ENCODE results near the gene BPIFB6.

The BPIFB6 gene, protein sequence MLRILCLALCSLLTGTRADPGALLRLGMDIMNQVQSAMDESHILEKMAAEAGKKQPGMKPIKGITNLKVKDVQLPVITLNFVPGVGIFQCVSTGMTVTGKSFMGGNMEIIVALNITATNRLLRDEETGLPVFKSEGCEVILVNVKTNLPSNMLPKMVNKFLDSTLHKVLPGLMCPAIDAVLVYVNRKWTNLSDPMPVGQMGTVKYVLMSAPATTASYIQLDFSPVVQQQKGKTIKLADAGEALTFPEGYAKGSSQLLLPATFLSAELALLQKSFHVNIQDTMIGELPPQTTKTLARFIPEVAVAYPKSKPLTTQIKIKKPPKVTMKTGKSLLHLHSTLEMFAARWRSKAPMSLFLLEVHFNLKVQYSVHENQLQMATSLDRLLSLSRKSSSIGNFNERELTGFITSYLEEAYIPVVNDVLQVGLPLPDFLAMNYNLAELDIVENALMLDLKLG

DNA sequence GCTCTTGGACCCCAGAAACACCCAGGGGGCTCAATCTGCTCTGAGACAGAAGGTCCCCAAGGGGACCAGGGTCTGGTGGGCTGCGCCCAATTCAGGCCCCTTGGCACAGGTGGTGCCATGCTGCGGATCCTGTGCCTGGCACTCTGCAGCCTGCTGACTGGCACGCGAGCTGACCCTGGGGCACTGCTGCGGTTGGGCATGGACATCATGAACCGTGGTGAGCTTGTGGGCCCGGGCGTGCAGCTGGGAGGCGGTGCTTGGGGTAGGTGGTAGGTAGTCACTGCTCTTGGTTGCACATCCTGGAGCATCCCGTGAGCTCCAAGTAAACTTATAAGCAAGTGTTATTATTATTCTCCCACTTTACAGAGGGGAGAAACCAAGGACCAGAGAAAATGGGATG, at the start of gene BPIFB6:
BPIFB6 (plus strand) TSS at position 118 of the 400 bp plus-strand sequence; CDS start at position 118, 0 bp downstream.
- no peak for DNase-seq (ENCODE audit: low read depth in 2 of 2)

DNA sequence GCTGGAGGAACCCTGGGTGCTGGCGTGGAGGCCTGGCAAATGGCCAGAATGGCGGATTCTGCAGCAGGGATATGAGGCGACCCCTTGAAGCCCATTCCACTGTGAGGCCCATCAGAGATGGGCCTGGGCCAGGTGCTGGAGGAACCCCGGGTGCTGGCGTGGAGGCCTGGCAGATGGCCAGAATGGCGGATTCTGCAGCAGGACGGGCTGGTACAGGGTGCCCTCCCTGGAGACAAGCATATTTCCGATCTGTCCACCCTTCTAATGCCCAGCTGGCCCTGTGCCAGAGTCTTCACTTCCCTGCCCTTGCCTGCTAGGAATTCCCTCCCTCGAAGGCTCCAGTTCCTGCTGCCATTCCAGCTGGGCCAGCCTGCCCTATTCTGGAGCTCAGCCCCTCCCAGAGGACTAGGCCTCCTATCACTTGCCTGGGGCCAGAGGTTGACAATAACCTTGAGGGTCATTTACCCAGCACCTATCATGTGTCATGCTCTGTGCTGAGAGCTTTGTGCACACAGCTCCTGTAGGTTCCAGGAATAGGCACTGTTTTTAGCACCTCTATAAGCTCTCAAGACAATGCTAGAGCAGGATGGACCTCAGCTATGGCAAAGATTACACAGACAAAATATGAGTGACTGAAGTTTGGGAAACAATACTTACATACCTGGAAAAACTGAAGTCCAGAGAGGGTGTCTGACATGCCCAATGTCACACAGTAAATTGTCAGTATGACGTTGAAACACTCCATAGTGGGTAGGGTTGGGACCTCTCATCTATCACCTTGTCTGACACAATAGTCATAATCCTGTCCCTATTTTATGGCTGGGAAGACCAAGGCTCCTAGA, 48.6 kb upstream of the BPIFB6 start:
- DNase-seq (ENCODE audit: low read depth in 2 of 2) = no peak

DNA sequence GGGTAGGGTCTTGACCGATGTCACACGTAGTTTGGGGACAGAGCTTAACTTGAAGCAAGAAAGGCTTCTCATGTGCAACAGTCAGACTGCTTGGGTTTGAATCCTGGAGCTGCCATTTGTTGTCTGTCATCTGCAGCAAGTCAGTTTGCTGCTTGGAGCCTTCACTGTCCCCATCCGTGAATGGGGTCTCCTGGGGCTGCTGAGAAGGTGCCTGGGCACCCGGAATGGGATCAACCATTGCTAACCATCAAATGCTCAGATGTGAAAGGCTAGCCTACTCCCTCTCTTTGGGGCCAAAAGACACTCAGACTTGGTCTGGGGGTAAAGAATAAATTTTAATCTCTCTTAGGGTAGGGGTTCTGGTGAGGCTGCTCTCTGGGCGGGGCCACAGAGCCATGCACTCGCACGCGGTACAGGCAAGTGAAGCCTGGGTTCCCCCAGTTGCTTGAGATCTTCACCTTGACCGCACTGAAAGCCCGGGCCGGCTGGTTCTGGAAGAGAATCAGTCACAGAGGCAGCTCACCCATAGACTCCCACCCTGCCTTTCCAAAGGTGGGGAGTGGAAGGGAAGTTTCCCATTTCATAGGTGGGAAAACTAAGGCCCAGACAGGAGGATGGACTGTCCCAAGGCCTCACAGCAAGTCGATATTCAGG, 47.9 kb upstream of the BPIFB6 start:
- DNase-seq (ENCODE audit: low read depth in 2 of 2) = no peak

DNA sequence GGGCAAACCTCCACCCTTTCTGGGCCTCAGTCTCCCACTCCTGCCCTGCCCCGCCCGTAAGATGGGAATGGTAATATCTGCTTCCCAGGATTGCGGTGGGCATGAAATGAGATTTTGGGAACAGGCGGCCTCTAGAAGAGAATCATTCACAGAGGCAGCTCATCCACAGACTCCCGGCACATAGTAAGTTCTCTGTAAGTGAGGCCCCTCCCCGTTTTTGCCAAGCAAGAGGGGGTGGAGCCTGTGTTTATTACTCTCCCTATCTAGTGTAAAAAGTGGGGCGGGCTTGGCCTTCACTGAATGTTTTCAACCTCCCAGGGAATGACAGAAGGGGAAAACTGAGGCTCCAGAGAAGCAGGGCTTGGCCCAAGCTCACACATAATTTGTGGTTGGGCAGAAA, 47.3 kb upstream of the BPIFB6 start:
- DNase-seq (ENCODE audit: low read depth in 2 of 2) = no peak

DNA sequence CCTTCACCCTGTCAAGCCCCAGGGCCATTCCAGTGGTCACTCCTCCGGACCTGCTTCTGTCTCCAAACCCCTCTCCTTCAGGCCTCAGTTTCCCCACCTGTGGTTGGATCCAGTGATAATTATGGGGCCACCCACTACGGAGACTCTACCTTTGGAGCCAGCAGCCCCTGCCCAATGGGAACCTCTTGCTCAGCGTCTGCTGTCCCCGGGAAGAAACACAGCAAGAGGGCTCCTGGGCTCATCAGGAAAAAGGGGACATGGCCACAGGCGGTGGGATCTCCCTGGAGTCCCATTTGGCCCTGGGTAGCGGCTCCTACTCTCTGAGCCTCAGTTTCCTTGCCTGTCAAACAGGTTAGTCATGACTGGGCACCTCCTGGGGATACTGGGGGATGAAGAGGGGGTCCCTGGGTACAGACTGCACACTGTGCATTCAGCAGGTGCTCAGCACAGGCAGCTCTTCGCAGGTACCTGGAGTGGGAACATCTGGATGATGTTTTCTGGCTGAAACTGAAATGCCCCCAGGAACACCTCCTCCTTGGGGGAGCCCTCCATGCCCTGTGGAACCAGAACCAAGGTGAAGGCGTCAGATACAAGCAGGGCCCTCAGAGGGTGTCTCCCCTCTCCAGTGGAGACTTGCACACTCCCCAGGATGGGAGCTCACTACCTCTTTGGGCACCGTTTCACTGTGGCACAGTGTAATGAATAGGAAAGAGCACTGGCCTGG, 46.7 kb upstream of the BPIFB6 start:
- DNase-seq (ENCODE audit: low read depth in 2 of 2) = no peak

DNA sequence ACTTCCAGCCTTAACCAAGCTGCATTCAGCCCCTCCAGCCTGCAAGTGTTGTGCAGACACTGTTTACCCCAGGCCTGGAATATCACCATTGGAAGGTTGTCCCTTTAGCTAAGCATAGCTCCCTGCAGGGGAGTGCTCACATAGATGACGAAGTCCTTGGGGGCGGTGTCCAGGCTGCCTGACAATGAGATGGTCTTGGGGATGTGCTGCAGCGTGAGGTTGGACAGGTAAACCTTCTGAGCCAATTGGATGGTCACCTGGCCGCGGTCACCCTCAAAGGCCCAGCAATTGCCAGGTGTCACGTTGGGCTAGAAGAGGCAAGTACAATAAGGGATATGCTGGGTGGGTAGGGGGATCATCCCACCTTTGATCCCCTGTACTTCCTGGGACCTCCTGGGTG, 45.9 kb upstream of the BPIFB6 start:
- DNase-seq (ENCODE audit: low read depth in 2 of 2) = no peak

DNA sequence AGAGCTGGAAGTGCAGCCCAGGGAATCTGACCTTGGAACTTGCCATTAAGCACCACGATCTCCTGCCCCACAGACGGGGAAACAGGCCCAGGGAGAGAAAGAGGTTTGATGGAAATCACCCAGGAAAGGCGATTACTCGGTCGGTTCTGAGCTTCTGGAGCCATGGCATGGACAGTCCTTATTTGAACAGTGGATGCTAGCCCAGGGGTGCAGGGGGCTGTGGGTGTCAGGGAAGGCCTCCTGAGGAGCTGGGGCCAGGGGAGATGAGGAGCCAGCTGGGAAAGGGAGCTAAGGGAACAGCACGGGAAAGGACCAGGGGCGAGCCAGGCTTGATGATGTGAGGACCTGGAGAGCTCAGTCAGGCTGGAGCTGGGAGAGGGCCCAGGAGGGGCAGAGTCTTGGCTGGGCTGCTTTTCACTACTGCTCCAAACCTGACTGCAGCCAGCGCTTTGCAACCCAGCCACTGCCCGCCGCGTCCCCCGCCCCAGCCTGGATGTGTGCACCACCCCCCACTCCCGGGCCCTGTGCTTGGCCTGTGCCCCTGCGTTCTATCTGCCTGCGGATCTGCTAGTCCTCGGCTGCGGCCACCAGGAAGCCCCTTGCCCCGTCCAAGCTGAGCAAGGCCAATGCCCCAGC, 45.0 kb upstream of the BPIFB6 start:
- no peak for DNase-seq (ENCODE audit: low read depth in 2 of 2)

DNA sequence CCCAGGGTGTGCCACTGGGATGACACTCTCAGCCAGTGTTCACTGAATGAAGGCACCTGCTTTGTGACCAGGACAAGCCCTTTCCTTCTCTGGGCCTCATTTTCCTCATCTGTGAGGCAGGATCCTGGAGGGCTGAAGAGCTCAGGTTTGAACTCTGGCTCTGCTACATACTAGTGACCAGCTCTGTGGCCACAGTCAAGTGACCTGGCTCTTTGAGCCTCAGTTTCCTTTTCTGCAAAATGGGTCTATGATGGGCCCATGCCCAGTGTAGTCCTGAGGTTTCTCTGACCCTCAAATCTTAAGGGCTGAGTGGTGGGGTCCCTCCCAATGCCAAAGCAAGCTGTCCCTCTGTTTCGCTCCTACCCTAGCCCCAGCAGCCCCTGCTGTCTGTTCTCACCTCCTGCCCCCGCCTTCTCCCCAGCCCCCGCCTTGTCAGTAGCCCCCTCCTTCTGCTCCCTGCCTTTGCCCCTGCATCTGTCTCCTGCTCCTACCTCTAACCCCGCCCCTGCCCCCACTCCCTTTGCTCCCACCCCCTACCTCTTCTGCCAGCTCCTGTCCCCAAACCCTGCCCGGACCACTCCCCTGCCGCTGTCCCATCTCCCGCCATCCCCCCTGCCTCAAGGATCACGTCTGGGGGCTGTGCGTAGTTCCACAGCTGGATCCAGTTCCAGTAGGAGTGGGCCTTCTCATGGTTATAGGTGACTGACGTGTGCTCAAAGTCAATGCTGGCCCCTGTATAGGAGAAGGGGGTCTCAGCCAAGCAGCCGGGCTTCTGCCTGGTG, 44.2 kb upstream of the BPIFB6 start:
- no peak for DNase-seq (ENCODE audit: low read depth in 2 of 2)

DNA sequence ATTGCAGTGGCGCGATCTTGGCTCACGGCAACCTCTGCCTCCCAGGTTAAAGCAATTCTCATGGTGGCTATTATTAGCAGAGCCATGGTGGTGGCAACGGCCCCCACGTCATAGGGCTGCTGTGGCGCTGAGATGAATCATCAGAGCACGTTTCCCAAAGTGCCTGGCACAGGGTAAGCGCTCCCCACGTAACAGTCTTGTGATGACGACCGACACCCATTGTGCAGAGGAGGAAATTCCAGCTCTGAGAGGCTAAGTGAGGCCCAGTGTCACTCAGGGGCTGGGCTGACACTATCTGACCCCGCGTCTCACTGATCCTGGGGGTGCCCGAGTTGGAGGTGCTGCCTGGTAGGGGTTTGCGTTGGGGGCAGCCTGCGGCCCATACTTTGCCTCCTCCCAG, 43.4 kb upstream of the BPIFB6 start:
- no peak for DNase-seq (ENCODE audit: low read depth in 2 of 2)

DNA sequence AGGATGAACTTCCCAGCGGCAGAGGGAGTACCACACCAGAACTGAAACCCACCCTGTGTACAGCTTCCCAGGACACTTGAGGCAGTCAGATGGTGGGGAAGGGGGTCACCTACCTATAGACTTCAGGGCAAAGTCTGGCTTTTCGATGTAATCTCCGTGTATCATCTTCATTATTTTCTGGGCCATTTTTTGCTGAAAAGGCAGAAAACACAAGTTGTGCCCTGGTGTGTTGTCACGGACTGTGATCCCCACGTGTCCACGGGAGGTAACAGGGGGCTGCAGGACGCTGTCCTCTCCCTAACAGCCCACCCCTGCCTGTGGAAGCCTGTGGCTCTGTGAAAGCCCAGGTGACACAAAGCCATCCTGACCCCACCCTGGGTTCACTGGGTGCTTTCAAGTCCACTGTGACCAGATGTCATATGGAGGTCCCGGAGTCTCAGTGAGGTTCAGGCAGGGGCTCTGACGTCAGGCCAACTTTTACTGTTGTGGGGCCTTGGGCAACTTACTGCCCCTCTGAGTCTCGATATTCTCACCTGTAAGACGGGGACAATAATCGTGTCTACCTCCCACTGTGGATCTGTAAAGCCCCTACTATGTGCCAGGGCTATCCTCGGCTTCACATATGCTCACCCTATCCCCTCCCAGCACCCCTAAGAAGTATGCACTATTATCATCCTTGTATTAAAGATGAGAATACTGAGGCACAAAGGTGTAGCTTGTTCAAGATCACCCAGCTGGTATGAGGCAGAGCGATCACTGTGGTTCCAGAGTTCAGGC, 41.8 kb upstream of the BPIFB6 start:
- DNase-seq (ENCODE audit: low read depth in 2 of 2) = no peak

DNA sequence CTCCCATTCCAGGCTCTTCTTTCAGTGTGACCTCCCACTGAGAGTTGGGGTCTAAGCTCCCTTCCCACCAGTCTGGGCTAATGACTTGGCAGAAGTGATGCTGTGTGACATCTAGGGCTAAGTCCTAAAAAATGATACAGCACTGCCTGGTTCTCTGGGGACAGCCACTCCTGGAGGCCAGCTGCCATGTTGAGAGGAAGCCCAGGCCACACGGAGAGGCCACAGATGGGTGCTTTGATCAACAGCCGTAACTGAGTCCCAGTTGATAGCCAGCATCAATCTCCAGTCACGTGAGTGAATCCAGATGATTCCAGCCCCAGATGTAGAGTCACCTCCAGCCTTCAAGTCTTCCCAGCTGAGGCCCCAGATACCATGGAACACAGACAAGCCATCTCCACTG, 41.0 kb upstream of the BPIFB6 start:
- DNase-seq (ENCODE audit: low read depth in 2 of 2) = no peak

DNA sequence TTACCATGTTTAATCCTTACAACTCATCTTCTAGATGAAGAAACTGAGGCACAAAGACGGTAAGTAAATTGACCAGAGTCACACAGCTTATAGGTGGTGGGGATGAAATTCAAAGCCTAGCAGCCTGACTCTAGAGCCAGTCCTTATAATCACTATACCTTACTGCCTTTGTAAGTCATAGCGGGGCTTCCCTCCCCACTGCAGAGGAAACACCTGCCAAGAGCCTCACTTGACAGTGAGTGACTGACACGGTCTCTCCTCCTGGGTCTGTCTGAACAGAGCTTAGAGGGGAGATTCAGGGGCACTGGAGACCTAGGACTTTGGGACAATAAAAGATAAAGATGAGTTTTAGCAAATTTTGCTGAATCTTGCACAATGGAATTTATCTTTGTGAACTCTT, 40.1 kb upstream of the BPIFB6 start:
- DNase-seq (ENCODE audit: low read depth in 2 of 2) = no peak

DNA sequence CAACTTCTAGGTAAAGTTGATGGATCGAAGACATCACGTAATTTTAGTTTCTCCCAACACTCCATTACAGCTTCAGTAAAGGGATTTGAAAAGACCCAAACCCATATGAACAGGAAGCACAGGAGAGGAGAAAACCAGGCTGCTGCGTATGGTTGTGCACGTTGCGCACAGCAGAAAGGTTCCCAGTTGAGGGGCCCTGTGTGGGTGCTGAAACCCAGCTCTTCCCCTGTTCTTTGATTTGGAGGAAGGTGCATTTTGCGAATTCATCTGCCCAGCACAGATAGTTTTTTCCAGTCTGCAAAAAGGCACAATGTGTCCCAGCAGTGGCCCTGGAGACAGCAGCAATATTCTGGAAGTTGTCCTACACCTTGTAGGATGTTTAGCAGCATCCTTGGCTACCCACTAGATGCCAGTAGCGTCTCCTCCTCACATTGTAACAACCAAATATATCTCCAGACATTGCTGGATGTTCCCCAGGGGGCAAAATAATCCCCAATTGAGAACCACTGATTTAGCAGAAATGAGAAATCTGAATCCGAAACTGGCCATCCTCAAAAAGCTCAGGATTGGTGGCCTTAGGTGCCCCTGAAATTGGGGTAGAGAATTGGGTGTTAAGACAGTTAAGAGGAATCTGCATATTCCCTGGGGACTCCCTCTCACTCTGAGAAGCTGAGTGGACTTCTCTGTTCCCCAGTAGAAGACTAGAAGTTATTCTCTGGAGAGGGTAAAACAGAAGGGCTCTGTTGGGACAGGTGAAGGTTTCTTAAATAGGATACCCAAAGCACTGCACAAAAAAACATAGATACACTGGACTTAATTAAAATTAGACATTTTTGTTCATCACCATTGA, 39.4 kb upstream of the BPIFB6 start:
- DNase-seq (ENCODE audit: low read depth in 2 of 2) = no peak

DNA sequence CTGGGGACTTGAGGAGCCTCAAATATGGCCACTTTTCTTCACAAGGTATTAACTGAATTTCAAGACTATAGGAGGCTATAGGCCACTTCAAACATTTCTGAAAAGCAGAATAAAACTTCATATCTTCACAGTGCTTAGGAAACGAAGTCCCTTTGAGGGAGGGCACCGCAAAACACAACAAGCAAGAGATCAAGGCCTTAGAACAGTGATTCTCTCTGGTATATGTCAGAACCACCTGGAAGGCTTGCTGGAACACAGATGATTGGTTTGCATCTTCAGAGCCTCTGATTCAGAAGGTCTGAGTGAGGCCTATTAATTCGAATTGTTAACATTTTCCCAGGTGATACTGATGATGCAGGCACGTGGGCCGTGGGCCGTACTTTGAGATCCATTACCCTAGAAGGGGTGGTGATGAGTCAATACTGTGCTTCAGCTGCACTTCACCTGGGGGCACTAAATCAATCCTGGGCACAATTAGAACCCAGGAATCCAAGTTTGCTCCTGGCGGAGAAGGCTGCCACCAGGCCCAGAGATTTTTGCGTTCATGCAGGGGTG, 37.9 kb upstream of the BPIFB6 start:
- no peak for DNase-seq (ENCODE audit: low read depth in 2 of 2)

DNA sequence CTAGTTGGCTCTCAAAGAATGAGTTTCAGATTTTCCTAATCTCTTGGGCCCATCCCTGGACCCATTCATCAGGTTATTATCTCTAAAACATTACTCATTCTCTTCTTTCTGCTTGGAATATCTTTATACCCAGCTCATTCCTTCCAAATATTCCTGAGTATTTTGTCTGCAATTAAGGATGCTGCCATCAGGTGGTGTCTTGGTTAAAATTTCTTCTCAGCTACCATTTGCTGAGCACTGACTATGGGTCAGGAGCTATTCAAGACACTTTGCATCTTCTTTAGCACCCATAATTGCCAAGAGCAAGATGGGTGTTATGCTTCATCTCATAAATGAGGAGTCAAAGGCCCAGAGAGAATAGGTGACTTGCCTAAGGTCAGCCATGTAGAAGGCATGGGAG, 35.6 kb upstream of the BPIFB6 start:
- no peak for DNase-seq (ENCODE audit: low read depth in 2 of 2)

DNA sequence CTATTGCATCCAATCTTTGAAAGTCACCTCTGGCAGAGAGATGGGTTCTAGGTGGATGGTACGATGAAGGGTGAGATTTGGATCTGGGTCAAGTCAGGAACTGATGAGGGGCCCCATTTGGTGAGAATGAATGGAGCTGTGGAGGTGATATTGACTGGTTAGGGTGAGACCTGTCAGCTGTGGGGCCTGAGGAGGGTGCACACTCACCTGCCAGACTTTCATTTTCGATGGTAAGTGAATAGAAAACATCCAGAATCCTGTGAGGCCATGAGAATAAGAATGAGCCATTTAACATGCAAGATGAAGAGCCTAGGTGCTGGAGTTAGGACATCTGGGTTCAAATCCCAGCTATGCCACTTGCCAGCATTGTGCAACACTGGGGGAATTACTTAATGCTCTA, 34.0 kb upstream of the BPIFB6 start:
- no peak for DNase-seq (ENCODE audit: low read depth in 2 of 2)

DNA sequence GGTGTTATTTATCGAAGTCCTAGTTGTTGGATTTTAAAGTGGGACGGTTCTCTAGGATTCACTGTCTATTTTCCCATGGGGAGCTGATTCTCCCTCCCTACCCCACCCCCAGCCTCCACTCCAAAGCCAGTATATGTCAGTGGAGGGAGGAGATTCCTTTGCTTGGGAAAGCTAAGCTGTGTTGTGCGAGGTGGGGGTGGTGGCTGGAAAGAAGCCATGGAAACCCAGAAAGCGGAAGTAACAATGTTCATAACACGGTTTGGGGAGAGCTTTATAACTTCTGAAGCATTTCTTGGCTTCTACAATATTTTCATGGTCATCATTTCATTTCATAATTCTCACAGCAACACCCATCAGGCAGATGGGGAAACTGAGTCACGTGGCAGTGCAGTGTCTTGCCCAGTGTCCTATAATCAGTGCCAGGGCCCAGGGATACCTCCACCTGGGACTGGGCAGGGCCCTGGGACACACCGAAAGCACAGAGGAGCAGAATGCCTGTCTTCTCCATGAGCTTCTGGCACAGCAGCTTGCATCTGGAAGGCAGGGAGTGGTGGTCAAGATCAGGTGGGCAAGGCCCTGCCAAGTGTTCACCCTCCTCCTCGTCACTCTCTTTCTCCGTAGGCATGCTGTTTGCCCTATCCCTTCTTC, 31.7 kb upstream of the BPIFB6 start:
- DNase-seq (ENCODE audit: low read depth in 2 of 2) = no peak
